Adrenal gland (tissue), 5 donors: Measurements from ENCODE around the gene PSMD7.

Source experiments
- POLR2A ChIP-seq, 2 donors: fragments of 450-650 bp; IDR thresholded peaks; one replicate each; pipeline ENCODE4 v1.6.1; 2017; ENCODE audit warnings: antibody characterized with exemption in 2 of 2, mild to moderate bottlenecking in 2 of 2, moderate library complexity in 1 of 2
- TF ChIP-seq, protein P1 (sequence below), 6 experiments: fragments of 450-650 bp in 4 of 6; fragments of 200-600 bp in 2 of 6; sonication (generic) in 1 of 6; IDR thresholded peaks; 1 replicate in 5 of 6; 2 replicates in 1 of 6; pipeline versions ENCODE4 v1.5.1 to v1.8.0; 2016 to 2021; ENCODE audit warnings: antibody characterized with exemption in 6 of 6, mild to moderate bottlenecking in 2 of 6, moderate library complexity in 1 of 6
- donor health status: DM: no; HTN: no; CAD: no.

- no peak for TF ChIP-seq POLR2A (IDR thresholded peaks at IDR 0.05)
- TF ChIP-seq, protein P1, sequence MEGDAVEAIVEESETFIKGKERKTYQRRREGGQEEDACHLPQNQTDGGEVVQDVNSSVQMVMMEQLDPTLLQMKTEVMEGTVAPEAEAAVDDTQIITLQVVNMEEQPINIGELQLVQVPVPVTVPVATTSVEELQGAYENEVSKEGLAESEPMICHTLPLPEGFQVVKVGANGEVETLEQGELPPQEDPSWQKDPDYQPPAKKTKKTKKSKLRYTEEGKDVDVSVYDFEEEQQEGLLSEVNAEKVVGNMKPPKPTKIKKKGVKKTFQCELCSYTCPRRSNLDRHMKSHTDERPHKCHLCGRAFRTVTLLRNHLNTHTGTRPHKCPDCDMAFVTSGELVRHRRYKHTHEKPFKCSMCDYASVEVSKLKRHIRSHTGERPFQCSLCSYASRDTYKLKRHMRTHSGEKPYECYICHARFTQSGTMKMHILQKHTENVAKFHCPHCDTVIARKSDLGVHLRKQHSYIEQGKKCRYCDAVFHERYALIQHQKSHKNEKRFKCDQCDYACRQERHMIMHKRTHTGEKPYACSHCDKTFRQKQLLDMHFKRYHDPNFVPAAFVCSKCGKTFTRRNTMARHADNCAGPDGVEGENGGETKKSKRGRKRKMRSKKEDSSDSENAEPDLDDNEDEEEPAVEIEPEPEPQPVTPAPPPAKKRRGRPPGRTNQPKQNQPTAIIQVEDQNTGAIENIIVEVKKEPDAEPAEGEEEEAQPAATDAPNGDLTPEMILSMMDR (IDR thresholded peaks at IDR 0.05), result no peak
Measured at GRCh38 chr16:74249254-74249653, 47.4 kb upstream of the PSMD7 start.
